Stimulated activated CD8-positive, alpha-beta memory T cell treated with anti-CD3 and anti-CD28 coated beads, Interleukin-4, amount 100 ng/mL, for 48 hours (primary cell): ENCODE data around the gene SCYL1.

Experiments used
- DNase-seq: peaks from one replicate; pipeline ENCODE4 v3.0.0-alpha.2; 2020

SCYL1 gene

DNA sequence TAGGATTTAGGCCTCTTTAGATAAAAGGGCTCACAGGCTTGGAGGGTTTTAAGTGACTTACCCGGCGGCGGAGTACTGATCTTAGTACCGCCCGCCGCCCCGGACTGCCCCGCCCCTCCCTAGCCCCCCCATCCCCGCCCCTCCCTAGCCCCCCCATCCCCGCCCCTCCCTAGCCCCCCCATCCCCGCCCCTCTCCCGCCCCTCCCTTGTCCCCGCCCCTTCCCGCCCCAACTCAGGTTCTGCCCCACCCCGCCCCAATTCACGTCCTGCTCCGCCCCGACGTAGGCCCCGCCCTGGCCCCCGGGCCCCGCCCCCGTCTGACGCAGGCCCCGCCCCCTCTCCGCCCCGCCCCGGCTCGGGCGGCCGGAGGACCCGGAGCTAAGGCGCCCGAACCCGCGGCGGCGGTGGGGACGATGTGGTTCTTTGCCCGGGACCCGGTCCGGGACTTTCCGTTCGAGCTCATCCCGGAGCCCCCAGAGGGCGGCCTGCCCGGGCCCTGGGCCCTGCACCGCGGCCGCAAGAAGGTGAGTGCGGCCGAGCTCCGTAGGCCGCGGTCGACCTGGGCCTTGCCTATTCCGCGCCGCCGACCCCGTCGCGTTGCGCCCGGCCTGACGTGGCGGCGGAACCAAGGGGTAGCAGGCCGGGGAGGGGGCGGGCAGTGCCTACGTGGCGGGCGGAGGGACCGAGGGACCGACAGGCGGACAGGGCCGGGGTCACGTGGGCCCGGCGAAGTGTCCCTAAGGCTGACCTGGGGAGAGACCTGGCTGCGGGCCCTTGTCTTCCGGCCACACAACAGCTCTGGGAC, at the start of gene SCYL1:
Gene SCYL1, plus strand, starts transcription at position 343 of the 805 bp plus-strand sequence. Its CDS starts 71 bp downstream, at position 414.
- peak; percentile 87 for DNase-seq

GRCh38 chr11:65476632-65477148, 48.2 kb upstream of the SCYL1 start:
- no peak for DNase-seq

GRCh38 chr11:65477149-65477965, 47.5 kb upstream of the SCYL1 start:
- DNase-seq: peak; percentile 96

DNA sequence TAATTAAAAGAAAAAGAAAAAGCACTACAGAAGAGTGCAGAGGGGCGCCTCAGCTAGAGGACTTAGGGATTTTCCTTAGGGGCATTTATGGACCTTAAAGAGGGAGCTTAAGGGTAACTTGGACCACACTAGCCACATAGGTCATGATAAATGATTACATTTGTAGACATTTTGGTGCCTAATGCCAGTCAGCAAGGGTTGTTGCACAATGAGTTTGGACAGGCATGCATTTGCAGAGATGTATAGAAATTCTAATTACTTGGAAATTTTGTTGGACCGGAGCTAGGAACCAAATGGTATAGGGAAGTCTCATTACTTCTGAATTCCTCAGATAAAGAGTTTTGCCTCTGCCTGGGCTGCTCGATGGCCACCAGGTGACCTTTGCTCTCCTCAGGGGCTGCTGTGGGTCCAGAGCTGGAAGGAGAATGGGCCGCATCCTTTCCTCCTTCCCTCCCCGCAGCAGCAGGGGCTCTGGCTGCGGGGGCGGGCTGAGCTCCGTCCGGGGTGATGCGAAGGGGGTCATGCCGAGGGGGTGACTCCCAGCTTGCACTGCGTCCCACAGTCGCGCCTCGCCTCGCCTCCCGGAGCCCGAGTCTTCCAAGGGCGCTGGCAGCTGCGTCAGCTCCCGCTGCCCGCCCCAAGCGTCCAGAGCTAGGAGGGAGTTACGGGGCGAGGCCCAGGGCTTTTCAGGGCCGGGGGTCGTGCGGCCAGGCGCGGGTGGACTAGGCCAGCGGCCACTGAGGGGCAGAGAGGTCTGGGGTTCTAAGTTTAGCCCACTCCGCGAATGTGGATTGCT, 46.3 kb upstream of the SCYL1 start:
- no peak for DNase-seq

DNA sequence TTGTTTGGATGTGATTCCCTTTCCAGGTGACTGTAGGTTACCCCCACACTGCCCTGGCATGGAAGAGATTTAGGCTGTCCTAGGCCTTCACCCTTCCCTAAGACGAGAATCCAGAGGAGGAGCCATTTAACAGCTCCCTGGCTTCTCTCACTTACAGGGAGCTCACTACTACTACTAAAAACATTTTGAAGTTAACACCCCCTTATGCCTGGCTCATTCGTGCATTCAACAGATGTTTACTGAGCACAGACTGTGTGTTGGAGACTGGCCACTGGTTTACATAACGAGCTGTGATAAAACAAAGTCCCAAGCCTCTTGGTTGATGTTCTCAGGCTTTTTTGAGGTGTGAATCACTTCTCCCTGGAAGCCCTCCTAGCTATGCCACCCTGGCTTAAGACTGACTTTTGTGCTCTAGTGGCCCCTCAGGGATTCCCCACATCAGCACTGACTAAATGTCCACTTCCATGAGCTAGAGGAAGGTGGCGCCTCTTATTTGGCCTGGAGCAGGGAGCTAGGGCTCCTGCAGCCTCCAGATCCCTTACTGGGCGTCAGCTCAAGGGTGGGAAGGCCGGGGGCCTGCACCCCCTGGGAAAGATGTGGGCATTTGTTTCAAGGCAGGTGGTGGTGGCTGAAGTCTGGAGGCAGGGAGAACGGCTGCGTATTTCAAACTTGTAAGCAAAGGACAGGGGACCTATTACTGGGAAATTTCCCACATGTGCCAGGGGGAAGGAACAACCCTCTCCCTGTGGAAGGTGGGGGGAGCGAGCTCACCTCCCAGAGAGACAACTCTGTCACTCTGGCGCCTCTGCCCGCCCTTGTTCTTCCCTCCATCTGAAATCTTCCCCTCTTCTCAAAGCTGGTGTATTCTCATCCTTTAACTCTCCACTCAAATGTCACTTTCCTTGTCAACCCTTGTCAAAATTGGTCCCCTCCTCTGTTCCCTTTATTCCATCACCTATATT, 45.4 kb upstream of the SCYL1 start:
- no peak for DNase-seq

- DNase-seq: no peak
Observed at GRCh38 chr11:65482306-65482850, 42.5 kb upstream of the SCYL1 start.

- no peak for DNase-seq
Observed at GRCh38 chr11:65485920-65486219, 39.0 kb upstream of the SCYL1 start.

DNA sequence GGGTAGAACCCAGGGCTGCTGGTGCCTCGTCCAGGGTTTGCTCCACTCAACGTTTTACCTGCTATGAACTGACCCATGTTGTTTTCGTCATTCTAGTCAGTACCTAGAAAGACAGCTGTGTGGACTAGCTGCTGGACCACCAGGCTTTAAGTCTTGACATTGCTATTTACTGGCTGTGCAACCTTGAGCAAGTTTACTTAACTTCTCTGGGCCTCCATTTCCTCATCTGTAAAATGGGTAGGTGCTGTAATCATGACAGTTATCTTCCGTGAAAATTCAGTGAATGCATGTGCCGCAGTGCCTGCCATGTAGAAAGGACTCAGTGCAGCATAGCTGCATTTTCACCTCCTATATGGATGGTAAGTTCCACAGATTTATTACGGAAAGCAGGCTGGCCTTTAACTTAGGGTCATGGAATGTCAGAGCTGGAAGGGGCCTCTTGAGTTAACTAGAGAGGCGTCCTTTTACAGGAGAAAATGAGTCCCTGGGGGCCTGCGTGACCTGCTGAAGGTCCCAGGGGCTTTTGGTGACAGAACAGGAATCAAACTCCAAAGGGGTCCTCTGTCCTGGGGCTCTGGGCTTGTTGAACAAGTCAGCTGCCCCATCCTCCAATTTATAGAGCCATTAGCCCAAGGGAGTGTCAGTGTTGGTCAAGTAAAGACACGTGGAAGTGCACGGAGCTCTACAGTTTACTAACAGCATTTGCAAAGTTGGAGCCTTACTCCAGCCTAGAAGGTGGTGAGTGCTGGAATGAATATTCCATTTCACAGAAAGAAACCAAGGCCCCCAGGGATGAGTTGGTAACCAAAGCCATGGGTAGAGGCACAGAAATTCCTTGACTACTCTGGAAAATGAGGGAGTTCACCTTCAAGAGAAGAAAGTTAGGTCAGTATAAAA, 38.1 kb upstream of the SCYL1 start:
- no peak for DNase-seq

DNA sequence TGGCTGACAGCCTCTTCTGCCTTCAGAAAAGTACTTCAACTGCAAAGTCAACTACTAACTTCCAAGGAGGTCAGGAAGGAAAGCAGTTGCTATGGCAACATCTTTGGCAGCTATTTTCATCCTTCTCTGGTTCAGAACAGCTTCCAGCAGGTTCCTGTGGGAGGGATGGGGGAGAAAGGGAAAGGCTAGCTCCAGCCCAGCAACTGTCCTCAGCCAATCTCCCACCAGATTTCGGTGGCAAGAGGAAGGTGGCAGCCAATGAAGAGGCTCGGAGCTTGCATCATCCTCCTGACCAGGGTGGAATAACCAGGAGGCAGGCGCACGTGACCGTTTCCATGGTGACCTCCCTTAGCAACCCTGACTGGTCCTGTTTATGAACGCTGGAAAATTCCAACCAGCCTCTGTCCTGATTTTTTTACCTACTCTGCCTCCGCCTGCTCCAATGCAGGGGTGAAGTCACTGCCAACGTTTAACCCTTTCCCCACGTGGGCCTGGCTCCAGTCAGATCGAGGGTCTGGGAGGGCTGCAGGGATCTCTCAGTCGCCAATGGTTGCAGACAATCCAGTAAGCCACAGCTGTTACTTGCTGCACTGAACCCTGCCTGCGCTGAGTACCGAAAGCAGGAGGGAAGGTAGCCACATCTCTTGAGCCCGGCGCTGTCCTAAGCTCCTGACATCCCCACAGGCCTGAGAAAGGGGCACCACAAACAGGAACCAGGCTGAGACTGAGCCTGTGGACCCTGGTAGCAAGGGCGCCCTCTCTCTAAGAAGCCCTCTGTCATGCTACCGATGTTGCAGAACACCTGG, 37.2 kb upstream of the SCYL1 start:
- DNase-seq: peak; percentile 60

DNA sequence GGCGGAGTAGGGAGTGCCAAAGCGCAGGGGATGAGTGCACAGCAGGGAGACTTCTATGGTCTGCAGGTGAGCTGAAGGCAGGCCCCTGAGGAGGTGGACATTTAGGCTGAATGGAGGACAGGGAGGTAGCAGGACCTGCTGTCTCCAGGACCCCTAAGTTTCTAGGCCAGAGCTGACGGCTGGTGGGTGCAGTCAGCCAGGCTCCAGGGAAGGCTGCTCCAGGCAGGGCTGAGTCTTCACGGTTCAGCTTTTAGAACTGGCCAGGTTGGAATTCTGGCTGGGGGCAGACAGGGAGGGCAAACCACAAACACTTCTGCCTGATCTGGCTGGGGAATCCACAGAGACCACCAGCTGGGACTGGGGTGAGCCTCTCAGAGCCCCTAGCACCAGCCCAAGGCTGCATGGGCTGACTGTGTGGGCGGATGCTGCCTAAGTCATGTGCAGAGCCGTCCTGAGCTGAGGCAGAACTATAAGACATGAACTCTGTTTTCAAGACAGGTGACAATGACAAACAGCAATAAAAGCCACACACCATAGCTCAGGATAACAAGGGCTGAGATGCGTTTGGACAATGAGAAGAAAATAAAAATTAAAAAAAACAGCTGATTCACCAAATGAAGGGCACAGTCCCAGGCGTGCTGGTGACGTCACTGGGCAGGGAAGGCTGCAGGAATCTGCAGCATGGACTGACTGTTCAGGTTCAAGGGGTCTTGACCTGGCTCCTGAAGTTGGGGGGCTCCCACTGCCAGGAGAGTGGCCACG, 36.4 kb upstream of the SCYL1 start:
- no peak for DNase-seq

DNA sequence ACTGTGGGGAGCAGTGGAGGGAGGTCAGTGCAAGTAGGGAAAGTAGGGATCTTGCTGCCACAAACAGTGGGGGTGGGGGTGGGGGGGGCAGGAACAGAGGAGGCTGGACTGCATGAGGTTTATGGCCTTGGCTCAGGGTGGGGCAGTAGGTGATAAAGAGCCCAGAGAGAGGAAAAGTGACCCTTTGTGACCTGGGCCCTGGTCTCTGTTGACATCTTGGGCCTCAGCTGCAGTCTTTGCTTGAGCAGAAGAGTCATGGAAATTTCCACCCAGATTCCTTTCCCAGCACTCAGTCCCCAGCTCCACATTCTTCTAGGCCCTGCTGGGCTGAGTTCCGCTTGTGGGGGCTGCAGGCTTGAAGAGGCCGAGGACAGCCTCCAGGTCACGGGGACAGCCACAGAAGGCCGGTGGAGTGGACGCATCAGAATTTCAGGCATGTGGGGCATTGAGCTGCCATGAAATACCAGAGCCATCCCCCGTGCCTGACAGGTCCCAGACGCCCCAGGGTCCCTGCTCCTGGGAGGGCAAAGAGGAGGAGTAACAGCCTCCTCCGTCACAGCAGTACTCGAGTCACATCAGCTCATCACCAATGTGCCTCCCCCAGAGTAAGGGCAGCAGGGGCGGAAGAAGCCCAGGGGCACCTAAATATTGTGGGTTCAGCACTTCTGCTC, 35.7 kb upstream of the SCYL1 start:
- DNase-seq: no peak

DNA sequence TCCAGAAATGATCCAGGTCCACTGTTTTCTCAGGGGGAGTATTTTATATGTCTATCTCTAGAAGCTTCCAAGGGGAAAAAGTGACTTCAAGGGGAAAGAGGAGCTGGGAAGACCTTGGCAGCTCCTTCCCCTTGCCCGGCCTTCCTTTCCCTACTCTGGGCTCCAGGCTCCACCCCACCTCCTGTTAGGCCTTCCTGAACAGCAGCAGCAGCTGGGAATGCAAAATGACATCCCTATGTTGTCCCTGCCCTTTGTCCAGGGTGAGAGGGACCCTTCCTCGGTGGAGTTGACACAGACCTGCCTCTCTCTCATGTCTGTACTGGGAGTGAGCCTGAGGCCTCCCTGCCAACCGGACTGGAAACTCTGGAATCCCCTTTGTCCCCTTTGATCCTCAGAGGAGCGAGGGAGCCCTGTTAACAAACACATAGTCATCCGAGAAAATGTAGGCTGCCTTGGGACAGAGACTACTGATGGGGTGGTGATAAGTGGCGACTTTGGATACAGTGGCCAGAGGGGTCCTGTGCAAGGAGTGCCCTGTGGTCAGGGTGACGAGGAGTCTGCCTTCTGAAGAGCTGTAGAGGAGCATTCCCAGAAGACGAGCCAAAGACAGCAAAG, 35.1 kb upstream of the SCYL1 start:
- DNase-seq: no peak

GRCh38 chr11:65491163-65491465, 33.8 kb upstream of the SCYL1 start:
- no peak for DNase-seq

DNA sequence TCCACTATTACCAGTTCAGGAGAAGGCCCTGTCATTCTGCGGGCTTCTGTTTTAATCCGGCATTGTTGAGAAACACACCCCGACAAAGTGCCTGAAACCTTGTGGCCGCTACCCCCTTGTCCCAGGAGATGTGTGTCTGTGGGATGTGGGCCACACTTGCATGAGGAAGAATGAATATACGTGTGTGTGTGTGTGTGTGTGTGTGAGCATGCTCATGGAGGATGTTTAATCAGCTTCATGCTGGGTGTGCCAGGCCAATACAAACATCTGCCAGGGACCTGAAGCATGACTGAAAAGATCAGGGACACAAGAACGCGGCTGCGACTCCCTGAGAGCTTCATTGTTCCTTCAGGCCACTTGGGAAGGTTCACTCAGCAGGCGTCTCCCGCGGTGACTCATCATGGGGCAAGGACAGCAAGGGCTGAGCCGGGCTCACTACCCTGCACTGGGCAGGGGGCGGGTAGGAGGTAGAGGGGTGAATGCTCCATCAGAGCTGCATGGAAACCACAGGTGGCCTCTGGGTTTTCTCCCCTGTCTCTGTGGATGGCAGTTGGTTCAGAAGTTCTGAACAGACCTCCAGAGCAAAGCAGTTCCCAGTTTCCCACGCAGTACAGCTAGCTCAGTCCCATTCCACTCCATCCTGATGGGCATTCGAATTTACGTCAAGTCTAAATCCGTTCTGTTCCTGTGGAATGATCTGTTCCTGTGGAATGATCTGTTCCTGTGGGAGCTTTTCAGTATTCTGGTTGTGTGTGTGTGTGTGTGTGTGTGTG, 33.1 kb upstream of the SCYL1 start:
- DNase-seq: no peak

GRCh38 chr11:65492387-65492636, 32.6 kb upstream of the SCYL1 start:
- no peak for DNase-seq

DNA sequence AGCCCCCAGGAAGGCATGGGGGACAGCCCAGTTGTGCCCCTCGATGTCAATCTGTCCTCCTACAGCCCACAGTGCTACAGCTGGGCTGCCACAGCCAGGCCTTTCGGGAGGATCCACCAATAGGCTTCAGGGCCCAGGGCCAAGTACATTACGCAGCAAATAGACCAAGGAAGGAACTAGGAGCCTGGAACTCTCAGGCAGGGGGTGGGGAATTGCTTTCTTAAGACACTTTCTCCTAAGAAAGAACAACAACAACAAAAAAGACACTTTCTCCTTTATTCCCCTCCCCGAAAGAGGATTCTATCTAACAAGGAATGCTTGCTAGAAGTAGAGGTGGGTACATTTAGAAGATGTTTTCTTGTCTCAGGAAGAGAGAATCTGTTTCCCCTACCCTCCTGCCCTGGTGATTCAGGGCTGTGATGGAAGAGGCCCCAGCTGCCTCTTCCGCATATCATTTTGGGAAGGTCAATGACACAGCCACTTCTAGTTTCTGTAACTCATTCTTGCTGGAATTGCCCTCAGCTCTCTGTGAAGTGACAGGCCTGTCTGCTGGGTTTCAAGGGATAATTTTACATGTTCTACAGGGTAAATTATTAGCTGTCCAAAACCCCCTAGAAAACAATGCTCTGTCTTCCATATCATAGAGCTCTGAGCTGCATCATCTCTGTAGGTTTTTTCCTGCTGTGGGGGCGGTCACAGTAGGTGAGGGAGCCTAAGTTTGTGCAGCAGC, 32.1 kb upstream of the SCYL1 start:
- DNase-seq: peak; percentile 55
